ENCODE data around the gene SHISA3. TPM values are rescaled to one million over a fixed set of nuclear protein-coding genes. Genes with fewer than 3 reads are reported as not detected.

Gene SHISA3
- total RNA-seq, 1 experiment from 2014 or later, result 6.0 TPM

GRCh38 chr4:42396361-42396751, 932 bp upstream of the SHISA3 start:
- peaks cover 58% of the 10 kb centered on the region for H3K4me1 Mint-ChIP-seq
- H3K9me3 Mint-ChIP-seq, result no peaks in the 10 kb centered on the region
- peak overlapping the region; percentile 82 for H3K4me3 Mint-ChIP-seq
- H3K27ac Mint-ChIP-seq, result no peak overlapping the region
- no peaks in the 10 kb centered on the region for H3K36me3 Mint-ChIP-seq
- CTCF ChIA-PET, result interaction anchor here (1.5 to 2.1 kb wide), 2 partner anchors 25 to 124 kb away, joined by 6 to 7 read pairs; no protein-coding TSS in a partner anchor
- POLR2A ChIA-PET, result interaction anchor here (0.7 kb wide), 1 partner anchor 520 kb away, joined by 3 read pairs; no protein-coding TSS in a partner anchor
- peaks cover 72% of the 10 kb centered on the region for H3K27me3 Mint-ChIP-seq (ENCODE audit: low read depth)
- no peak for ATAC-seq
- TF ChIP-seq HMGA2 (CRISPR knock-in tag; IDR thresholded peaks at IDR 0.05) (no peak), NR3C1 (CRISPR knock-in tag; conservative IDR thresholded peaks at IDR 0.05; ENCODE audit: low read depth) (no peak), ZNF671 (CRISPR knock-in tag; IDR thresholded peaks at IDR 0.05) (no peak), ZNF512 (CRISPR knock-in tag; IDR thresholded peaks at IDR 0.05; ENCODE audit: borderline replicate concordance) (no peak), E2F4 (CRISPR knock-in tag; IDR thresholded peaks at IDR 0.05; ENCODE audit: borderline replicate concordance, low read depth) (no peak), ATF3 (CRISPR knock-in tag; conservative IDR thresholded peaks at IDR 0.05) (no peak), FOXP4 (CRISPR knock-in tag; IDR thresholded peaks at IDR 0.05) (no peak), NFYB (CRISPR knock-in tag; conservative IDR thresholded peaks at IDR 0.05; ENCODE audit: low read depth) (no peak)
- no peak for DNase-seq (ENCODE audit: low spot score)

GRCh38 chr4:42397635-42398170, 415 bp downstream of the SHISA3 start:
- no peak overlapping the region for H3K27ac Mint-ChIP-seq
- peaks cover 54% of the 10 kb centered on the region for H3K4me1 Mint-ChIP-seq
- H3K4me3 Mint-ChIP-seq, result peak overlapping the region; percentile 82
- peak; percentile 18 for ATAC-seq
- no peaks in the 10 kb centered on the region for H3K36me3 Mint-ChIP-seq
- peaks cover 74% of the 10 kb centered on the region for H3K27me3 Mint-ChIP-seq (ENCODE audit: low read depth)
- ChIA-PET POLR2A (no interaction called here), CTCF (interaction anchor here (1.0 to 6.6 kb wide), 7 partner anchors 26 to 171 kb away, joined by 3 to 66 read pairs (median 5); no protein-coding TSS in a partner anchor)
- no peak for DNase-seq (ENCODE audit: low spot score)
- TF ChIP-seq E2F5 (CRISPR knock-in tag; IDR thresholded peaks at IDR 0.05) (0 out of 2 replicates have a peak, but pooled peaks have one; percentile 53), ZNF317 (CRISPR knock-in tag; IDR thresholded peaks at IDR 0.05; ENCODE audit: borderline replicate concordance, low read depth) (peak; percentile 21; the same call in 1 of the 2 replicates), IRF1 (CRISPR knock-in tag; IDR thresholded peaks at IDR 0.05) (0 out of 2 replicates have a peak, but pooled peaks have one; percentile 52), CBFB (CRISPR knock-in tag; IDR thresholded peaks at IDR 0.05; ENCODE audit: low read depth) (no peak), RORB (CRISPR knock-in tag; IDR thresholded peaks at IDR 0.05) (no peak), E2F1 (CRISPR knock-in tag; IDR thresholded peaks at IDR 0.05) (no peak), ATF3 (CRISPR knock-in tag; conservative IDR thresholded peaks at IDR 0.05) (no peak), FOXP4 (CRISPR knock-in tag; IDR thresholded peaks at IDR 0.05) (peak; percentile 46; the same call in 1 of the 2 replicates), E2F4 (CRISPR knock-in tag; IDR thresholded peaks at IDR 0.05; ENCODE audit: borderline replicate concordance, low read depth) (no peak), USF2 (CRISPR knock-in tag; IDR thresholded peaks at IDR 0.05) (no peak)
- H3K9me3 Mint-ChIP-seq, result no peaks in the 10 kb centered on the region

Measured in WTC11 (cell line).